ENCODE measurements around the gene ABCC6.

DNA sequence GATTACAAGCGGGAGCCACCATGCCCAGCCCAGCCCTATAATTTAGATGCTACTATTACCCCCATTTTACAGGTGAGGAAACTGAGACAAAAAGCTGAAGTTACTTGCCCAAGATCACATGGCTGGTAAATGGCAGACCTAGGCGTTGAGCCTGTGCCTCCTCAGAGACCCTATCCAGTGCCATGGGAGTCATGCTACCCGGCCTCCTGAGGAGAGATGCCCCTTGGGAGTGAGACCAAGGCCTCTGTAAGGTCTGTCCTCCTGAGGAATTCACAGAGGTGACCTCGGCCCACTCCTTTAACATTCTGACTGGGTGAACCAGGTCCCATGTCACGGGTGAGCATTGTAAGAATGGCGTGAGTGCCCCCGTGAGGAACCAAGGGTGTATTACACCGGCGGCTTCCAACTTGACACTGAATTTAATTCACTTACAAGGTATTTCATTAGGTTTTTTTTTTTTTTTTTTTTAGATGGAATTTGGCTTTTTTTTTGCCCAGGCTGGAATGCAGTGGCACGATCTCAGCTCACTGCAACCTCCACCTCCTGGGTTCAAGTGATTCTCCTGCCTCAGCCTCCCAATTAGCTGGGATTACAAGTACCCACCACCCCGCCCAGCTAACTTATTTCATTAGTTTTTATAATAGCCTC, 95.7 kb downstream of the ABCC6 start:
- TF ChIP-seq, protein P1, sequence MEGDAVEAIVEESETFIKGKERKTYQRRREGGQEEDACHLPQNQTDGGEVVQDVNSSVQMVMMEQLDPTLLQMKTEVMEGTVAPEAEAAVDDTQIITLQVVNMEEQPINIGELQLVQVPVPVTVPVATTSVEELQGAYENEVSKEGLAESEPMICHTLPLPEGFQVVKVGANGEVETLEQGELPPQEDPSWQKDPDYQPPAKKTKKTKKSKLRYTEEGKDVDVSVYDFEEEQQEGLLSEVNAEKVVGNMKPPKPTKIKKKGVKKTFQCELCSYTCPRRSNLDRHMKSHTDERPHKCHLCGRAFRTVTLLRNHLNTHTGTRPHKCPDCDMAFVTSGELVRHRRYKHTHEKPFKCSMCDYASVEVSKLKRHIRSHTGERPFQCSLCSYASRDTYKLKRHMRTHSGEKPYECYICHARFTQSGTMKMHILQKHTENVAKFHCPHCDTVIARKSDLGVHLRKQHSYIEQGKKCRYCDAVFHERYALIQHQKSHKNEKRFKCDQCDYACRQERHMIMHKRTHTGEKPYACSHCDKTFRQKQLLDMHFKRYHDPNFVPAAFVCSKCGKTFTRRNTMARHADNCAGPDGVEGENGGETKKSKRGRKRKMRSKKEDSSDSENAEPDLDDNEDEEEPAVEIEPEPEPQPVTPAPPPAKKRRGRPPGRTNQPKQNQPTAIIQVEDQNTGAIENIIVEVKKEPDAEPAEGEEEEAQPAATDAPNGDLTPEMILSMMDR (conservative IDR thresholded peaks at IDR 0.05; ENCODE audit: low read depth, low read length), result peak; percentile 88
- TF ChIP-seq EZH2 (IDR thresholded peaks at IDR 0.05; ENCODE audit: borderline replicate concordance, low read depth, low read length, poor library complexity, severe bottlenecking), result no peak
